Raji (cell line): ENCODE data around the gene CADPS.

ENCODE experiments used
- POLR2A ChIP-seq: IDR thresholded peaks from 2 replicates; pipeline ENCODE4 v1.6.1; 2011; ENCODE audit warnings: low read depth, low read length, control low read depth; ENCODE audit not compliant: insufficient read depth

CADPS gene

GRCh38 chr3:62602129-62602770, 273.0 kb downstream of the CADPS start:
- TF ChIP-seq POLR2A: no peak

GRCh38 chr3:62601238-62602070, 273.8 kb downstream of the CADPS start:
- TF ChIP-seq POLR2A: no peak

DNA sequence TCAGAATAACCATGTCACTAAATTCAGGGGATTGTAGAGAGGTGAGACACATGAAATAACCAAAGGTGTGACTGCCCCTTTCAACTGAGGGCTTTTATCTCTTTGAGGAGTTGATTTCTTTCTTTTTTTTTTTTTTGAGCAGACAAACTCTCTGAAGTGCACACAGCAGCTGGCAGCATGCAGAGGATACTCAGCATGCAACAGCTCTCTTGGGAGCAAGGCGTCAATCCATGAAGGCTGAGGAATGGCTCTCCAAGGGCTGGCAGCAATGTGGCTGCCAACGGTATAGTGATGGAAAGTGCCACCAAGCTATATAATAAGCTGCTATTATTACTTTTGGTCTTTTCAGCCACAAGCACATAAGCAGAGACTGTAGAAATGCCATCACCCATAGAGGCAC, 275.2 kb downstream of the CADPS start:
- TF ChIP-seq POLR2A: no peak

- TF ChIP-seq POLR2A: no peak
Measured at GRCh38 chr3:62597491-62597890, 277.7 kb downstream of the CADPS start.

GRCh38 chr3:62592408-62592807, 282.8 kb downstream of the CADPS start:
- no peak for TF ChIP-seq POLR2A

GRCh38 chr3:62589078-62589477, 286.1 kb downstream of the CADPS start:
- no peak for TF ChIP-seq POLR2A

GRCh38 chr3:62587579-62588031, 287.6 kb downstream of the CADPS start:
- TF ChIP-seq POLR2A: no peak

GRCh38 chr3:62587169-62587568, 288.0 kb downstream of the CADPS start:
- no peak for TF ChIP-seq POLR2A

DNA sequence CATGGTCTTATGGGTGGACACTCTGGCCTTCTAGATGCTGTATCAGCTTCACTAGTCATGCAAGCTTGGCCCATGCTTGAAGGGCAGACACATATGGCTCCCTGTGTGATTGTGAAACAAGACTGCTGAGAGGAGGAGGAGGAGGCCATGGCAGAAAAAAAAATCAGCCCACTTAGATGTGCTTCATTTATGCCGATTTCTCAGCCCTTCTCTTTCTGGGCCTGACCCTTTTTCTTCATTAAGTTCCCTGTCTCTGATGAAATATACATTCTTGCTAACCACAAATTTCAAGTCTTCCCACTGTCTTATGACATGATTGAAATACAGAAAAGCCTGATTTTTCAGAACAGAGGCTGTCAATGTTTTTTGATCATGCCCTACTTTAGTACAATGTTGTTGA, 288.9 kb downstream of the CADPS start:
- no peak for TF ChIP-seq POLR2A

- TF ChIP-seq POLR2A: no peak
Measured at GRCh38 chr3:62585861-62586260, 289.4 kb downstream of the CADPS start.

- no peak for TF ChIP-seq POLR2A
Measured at GRCh38 chr3:62584636-62585035, 290.6 kb downstream of the CADPS start.

DNA sequence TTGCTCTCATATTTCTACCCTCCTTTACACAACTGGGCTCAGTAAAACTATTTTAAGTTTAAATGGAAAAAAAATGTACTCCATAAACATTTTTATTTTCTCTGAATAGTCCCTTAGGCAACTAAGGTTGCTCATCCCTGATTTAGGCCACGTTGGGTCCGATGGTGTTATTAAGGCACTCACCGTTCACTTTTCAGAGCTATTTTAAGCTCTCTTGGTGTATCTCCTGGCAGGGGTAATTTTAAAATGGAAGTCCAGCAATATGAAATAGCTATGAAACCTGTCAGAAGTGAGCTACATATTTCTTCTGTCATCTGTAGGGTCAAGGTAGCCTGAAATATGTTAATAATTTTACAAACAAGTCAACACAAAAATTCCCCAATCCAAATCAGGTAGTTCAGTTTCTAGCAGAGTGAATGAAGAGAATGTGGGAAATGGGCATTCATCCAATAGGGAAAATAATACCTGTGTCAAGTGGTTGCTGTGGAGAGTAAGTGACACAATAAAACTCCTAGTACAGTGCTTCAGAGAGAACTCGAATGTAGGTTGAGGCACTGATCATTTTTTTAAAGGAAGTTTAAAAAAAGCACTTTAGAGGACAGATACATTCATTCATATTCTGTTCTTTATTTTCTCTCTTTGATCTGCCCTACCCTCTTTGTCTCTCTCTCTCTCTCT, 292.6 kb downstream of the CADPS start:
- no peak for TF ChIP-seq POLR2A

DNA sequence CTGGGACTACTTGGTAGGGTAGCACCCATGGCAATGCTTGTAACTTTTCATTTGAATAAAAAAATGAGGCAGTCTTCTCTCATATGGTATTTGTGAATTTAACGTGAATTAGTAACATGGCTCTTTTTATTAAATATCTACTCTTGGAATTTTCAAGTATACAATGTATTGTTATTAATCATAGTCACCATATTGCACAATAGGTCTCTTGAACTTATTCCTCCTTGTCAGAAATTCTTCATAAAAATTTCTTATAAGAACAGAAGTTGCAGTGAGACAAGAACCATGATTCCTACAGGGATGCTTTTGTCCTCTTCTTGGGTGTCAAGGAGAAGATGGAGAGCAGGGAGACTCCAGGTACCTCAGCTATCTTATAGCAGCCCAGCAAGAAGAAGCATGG, 298.1 kb downstream of the CADPS start:
- no peak for TF ChIP-seq POLR2A

GRCh38 chr3:62574266-62574898, 300.8 kb downstream of the CADPS start:
- TF ChIP-seq POLR2A: no peak

DNA sequence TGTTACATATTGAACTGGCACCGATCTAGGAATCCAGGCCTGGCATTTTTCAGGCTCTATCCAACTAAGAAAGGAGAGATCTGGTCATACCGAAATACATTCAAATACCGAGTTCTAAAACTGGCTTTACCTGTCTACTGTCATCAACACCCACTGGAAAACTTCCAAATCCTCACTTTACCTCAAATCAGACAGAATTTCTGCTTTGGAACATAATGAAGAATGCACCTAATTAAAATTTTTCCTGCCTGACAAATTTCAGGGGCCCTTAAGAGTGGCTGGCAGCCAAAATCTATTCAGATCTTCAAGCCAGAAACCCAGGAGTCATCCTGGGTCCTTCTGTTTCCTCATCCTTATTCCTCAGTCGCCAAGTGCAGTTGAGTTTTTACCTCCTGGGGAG, 303.3 kb downstream of the CADPS start:
- no peak for TF ChIP-seq POLR2A

DNA sequence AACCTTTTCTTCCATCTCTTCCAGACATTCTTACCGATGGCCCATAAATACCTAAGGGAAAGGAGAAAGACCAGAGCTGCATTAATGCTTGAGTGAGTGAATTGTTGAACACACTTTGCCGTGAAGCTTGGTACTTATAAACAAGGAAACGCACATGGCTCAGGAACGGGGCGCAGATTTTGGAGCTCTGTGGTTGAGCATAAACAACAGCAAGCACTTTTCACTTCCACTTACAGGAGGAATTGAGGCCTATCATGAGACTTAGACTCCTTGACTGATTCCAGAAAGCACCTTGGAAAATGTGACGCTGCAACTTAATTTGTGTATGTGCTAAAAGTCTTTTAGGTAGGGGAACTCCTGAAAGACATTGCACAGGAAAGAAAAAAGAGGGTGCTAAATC, 304.3 kb downstream of the CADPS start:
- no peak for TF ChIP-seq POLR2A

- no peak for TF ChIP-seq POLR2A
Measured at GRCh38 chr3:62569609-62570008, 305.6 kb downstream of the CADPS start.
